H4 (cell line): ENCODE results near the gene NIPAL3. TPM values are rescaled to one million over a fixed set of nuclear protein-coding genes. Genes with fewer than 3 reads are reported as not detected.
"Not testable (repeated sequence)": the region's sequence is repeated elsewhere in the genome, so short reads cannot be mapped to it uniquely, and the experiment has no call there.

Experiments
- DNase-seq: peaks from one replicate; pipeline ENCODE4 v3.0.0-alpha.2; 2015; ENCODE audit warnings: low spot score
- total RNA-seq: library from RNA; depleted of rRNA; stranded (reverse); fragments of >200 nt; shearing (Covaris generic); gene quantifications from 2 replicates; pipeline ENCODE4 v1.2.3, GENCODE V29; 2014; rRNA removed

The NIPAL3 gene
- total RNA-seq, 1 experiment from 2014 or later = 22.8 TPM

- no peak for DNase-seq
These were observed 102.3 kb downstream of the NIPAL3 start for GRCh38 chr1:24517898-24518297.

GRCh38 chr1:24520282-24520681, 104.7 kb downstream of the NIPAL3 start:
- DNase-seq = not testable (repeated sequence)

Other genes with a start within 250 kb of the NIPAL3 start
- gene IFNLR1, start 228.5 kb upstream of the NIPAL3 start, total RNA-seq = 0.21 and 0.90 TPM in 2 replicates
- gene GRHL3, start 96.4 kb upstream of the NIPAL3 start, total RNA-seq = not detected in 2 replicates
- gene STPG1, start 2.0 kb upstream of the NIPAL3 start, total RNA-seq = 1.9 and 3.0 TPM in 2 replicates
- 3.7 and 10.8 TPM in 2 replicates for gene RCAN3, start 87.0 kb downstream of the NIPAL3 start, total RNA-seq
- not detected in 2 replicates for gene NCMAP, start 140.3 kb downstream of the NIPAL3 start, total RNA-seq
- 21.0 and 34.3 TPM in 2 replicates for gene SRRM1, start 227.5 kb downstream of the NIPAL3 start, total RNA-seq